Gastrocnemius medialis (tissue), 4 donors: Measurements from ENCODE around the gene SQSTM1. TPM values are rescaled to one million over a fixed set of nuclear protein-coding genes. Genes with fewer than 3 reads are reported as not detected.

Experiments
- ATAC-seq, 2 donors: fragments of 150-250 bp; one replicate each; pipeline ENCODE4 v1.9.1; 2016
- DNase-seq, 2 donors: peaks; one replicate each; pipeline ENCODE4 v3.0.0-alpha.2; 2019
- H3K27ac ChIP-seq, 4 donors: fragments of 200-600 bp; sonication (generic); 1 replicate in 1 of 4; 2 replicates in 3 of 4; pipeline ENCODE4 v1.5.1; 2016 to 2018; ENCODE audit warnings: mild to moderate bottlenecking in 2 of 4, moderate library complexity in 1 of 4
- H3K27me3 ChIP-seq, 3 donors: fragments of 200-600 bp; sonication (generic) in 2 of 3; 1 replicate in 1 of 3; 2 replicates in 2 of 3; pipeline versions ENCODE4 v1.5.1 to v1.6.0; 2016 to 2019; ENCODE audit warnings: mild to moderate bottlenecking in 1 of 3, moderate library complexity in 1 of 3
- H3K36me3 ChIP-seq, 2 donors: fragments of 200-600 bp; sonication (generic) in 1 of 2; one replicate each; pipeline ENCODE4 v1.5.1; 2017 to 2018
- H3K4me1 ChIP-seq, 2 donors: fragments of 200-600 bp; sonication (generic) in 1 of 2; one replicate each; pipeline ENCODE4 v1.5.1; 2016 to 2017; ENCODE audit warnings: mild to moderate bottlenecking in 2 of 2
- H3K4me3 ChIP-seq, 4 donors: fragments of 200-600 bp; sonication (generic) in 3 of 4; 1 replicate in 1 of 4; 2 replicates in 3 of 4; pipeline ENCODE4 v1.5.1; 2016 to 2019; ENCODE audit warnings: mild to moderate bottlenecking in 2 of 4
- H3K9me3 ChIP-seq, 3 donors: fragments of 200-600 bp; sonication (generic) in 2 of 3; 1 replicate in 1 of 3; 2 replicates in 2 of 3; pipeline ENCODE4 v1.5.1; 2016 to 2019
- POLR2A ChIP-seq, 2 donors: fragments of 450-650 bp; IDR thresholded peaks; one replicate each; pipeline ENCODE4 v1.6.1; 2017; ENCODE audit warnings: antibody characterized with exemption in 2 of 2, mild to moderate bottlenecking in 2 of 2, moderate library complexity in 2 of 2
- in situ Hi-C, 4 donors: fragments of 200-750 bp; cut with MboI; loops; one replicate each; pipeline versions ENCODE4 v1.15.0 to v1.8.0; 2017; ENCODE audit warnings: low sequenced_read_pairs in 4 of 4
- intact Hi-C: fragments of 100-400 bp; cut with DNase I; formaldehyde crosslinking; loops from one replicate; pipeline ENCODE4 v1.15.1; 2023; ENCODE audit warnings: low total_unique reads
- total RNA-seq, 4 donors: library from RNA; depleted of rRNA; stranded (reverse); fragments of >200 nt; gene quantifications; one replicate each; pipeline versions ENCODE4 v1.1.0 to v1.2.3, GENCODE V29; 2016
- TF ChIP-seq, protein P1 (sequence below), 5 experiments: fragments of 450-650 bp in 3 of 5; fragments of 200-600 bp in 2 of 5; sonication (generic) in 2 of 5; IDR thresholded peaks in 4 of 5; conservative IDR thresholded peaks in 1 of 5; 1 replicate in 4 of 5; 2 replicates in 1 of 5; pipeline ENCODE4 v1.5.1; 2016 to 2019; ENCODE audit warnings: antibody characterized with exemption in 5 of 5, mild to moderate bottlenecking in 3 of 5, moderate library complexity in 3 of 5

SQSTM1 gene
- total RNA-seq, 4 donors from 2014 or later, result 1,080 to 1,340 (median 1,178) TPM

DNA sequence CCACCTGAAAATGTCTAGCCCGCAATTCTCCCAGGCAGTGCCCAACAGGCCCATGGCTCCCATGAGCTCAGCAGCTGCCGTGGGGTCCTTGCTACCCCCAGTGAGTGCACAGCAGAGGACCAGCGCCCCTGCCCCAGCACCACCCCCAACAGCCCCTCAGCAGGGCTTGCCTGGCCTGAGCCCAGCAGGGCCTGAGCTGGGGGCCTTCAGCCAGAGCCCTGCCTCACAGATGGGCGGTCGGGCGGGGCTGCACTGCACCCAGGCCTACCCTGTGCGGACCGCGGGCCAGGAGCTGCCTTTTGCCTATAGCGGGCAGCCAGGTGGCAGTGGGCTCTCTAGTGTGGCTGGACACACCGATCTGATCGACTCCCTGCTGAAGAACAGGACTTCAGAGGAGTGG, 46.3 kb upstream of the SQSTM1 start:
- no peaks in the 10 kb centered on the region for H3K27me3 ChIP-seq
- TF ChIP-seq, protein P1, sequence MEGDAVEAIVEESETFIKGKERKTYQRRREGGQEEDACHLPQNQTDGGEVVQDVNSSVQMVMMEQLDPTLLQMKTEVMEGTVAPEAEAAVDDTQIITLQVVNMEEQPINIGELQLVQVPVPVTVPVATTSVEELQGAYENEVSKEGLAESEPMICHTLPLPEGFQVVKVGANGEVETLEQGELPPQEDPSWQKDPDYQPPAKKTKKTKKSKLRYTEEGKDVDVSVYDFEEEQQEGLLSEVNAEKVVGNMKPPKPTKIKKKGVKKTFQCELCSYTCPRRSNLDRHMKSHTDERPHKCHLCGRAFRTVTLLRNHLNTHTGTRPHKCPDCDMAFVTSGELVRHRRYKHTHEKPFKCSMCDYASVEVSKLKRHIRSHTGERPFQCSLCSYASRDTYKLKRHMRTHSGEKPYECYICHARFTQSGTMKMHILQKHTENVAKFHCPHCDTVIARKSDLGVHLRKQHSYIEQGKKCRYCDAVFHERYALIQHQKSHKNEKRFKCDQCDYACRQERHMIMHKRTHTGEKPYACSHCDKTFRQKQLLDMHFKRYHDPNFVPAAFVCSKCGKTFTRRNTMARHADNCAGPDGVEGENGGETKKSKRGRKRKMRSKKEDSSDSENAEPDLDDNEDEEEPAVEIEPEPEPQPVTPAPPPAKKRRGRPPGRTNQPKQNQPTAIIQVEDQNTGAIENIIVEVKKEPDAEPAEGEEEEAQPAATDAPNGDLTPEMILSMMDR (IDR thresholded peaks at IDR 0.05 in 4 of 5, conservative IDR thresholded peaks at IDR 0.05 in 1 of 5), result no peak
- no peak for TF ChIP-seq POLR2A (IDR thresholded peaks at IDR 0.05)
- no peaks in the 10 kb centered on the region for H3K4me1 ChIP-seq
- in situ Hi-C loops, result loop anchor here in 2 of 4 donors (25.0 kb wide), 2 partner anchors 88 to 313 kb away; partner anchors contain the start of gene MRNIP (in 1 of the 2)
- H3K27ac ChIP-seq, result no peak overlapping the region
- H3K9me3 ChIP-seq, result no peaks in the 10 kb centered on the region
- H3K4me3 ChIP-seq, result no peak overlapping the region
- no peak for ATAC-seq
- peaks cover 0 to 72% of the 10 kb centered on the region in 2 donors for H3K36me3 ChIP-seq
- no peak for DNase-seq
- intact Hi-C loops, result no loop called here

DNA sequence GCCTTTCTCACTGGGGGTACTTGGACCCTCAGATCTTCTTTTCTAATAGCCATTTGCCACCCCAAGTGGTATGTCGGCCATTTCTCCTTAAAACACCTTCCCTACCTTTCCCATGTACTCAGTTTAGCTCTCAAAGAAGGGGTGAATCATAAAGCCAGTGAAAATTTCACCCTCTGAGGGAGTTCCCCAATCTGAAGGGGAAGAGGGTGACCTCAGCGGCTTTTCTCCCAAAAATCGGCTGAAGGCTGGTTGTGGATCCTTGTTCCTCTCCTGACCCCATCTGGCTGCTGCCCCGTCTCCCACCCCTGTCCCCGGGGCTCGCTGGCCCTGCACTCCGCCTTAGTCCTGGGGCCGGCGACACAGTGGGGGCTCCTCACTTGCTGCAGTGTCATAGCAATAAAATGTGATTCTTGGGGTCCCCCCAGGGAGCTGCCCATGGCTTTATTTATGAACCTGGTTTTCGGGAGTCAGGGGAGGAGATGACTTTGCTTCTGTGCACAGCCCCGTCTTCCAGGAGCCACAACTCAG, 44.2 kb upstream of the SQSTM1 start:
- no peaks in the 10 kb centered on the region for H3K4me1 ChIP-seq
- no peak overlapping the region for H3K27ac ChIP-seq
- in situ Hi-C loops (no loop called here), intact Hi-C loops (no loop called here)
- ATAC-seq, result no peak
- no peak overlapping the region for H3K4me3 ChIP-seq
- TF ChIP-seq, protein P1 (IDR thresholded peaks at IDR 0.05 in 4 of 5, conservative IDR thresholded peaks at IDR 0.05 in 1 of 5), result no peak
- TF ChIP-seq POLR2A (IDR thresholded peaks at IDR 0.05), result no peak
- H3K36me3 ChIP-seq, result peaks cover 0 to 59% of the 10 kb centered on the region in 2 donors
- H3K27me3 ChIP-seq, result no peaks in the 10 kb centered on the region
- H3K9me3 ChIP-seq, result no peaks in the 10 kb centered on the region
- DNase-seq, result no peak

DNA sequence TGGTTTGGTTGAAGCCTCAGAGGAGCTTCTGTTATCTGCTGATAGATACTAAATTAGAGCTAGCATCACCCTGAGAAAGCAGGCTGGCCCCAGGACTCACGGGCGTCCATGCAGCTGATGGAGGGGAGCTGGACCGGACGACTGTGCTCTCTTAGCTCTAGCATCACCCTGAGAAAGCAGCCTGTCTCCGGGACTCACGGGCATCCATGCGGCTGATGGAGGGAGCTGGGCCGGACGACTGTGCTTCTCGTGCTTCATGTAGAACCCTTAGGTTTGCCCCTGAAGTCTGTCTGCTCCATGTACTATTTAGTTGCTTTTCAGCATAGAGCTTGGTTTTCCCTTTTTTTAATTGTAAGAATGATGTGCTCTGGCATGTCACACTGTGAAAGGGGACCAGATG, 43.2 kb upstream of the SQSTM1 start:
- Histone ChIP-seq H3K27me3 (no peaks in the 10 kb centered on the region), H3K27ac (no peak overlapping the region), H3K9me3 (no peaks in the 10 kb centered on the region), H3K4me3 (no peak overlapping the region), H3K4me1 (no peaks in the 10 kb centered on the region), H3K36me3 (peaks cover 0 to 50% of the 10 kb centered on the region in 2 donors)
- intact Hi-C loops (no loop called here), in situ Hi-C loops (no loop called here)
- ATAC-seq, result no peak
- TF ChIP-seq, protein P1 (IDR thresholded peaks at IDR 0.05 in 4 of 5, conservative IDR thresholded peaks at IDR 0.05 in 1 of 5), result no peak
- no peak for TF ChIP-seq POLR2A (IDR thresholded peaks at IDR 0.05)
- no peak for DNase-seq

DNA sequence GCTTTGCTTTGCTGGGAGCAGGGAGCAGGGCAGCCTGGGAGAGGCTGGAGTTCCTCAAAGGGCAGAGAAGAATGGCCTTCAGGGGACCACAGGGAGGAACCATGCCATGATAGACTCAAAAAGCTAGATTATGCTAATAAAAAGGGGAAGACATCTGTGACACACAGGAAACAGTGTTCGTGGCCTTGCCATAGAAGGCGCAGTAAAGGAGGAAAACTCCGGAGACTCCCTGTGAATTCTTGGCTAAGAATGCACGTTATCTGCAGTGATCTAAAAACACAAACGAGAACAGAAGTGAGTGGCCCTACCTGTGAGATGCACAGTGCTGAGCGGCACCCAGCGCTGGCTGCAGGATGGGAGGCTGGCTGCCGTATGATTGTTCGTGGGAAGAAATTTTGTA, 42.8 kb upstream of the SQSTM1 start:
- Histone ChIP-seq H3K27ac (no peak overlapping the region), H3K9me3 (no peaks in the 10 kb centered on the region), H3K27me3 (no peaks in the 10 kb centered on the region), H3K4me3 (no peak overlapping the region), H3K36me3 (peaks cover 0 to 45% of the 10 kb centered on the region in 2 donors), H3K4me1 (no peaks in the 10 kb centered on the region)
- in situ Hi-C loops, result no loop called here
- intact Hi-C loops, result no loop called here
- TF ChIP-seq POLR2A (IDR thresholded peaks at IDR 0.05), result no peak
- TF ChIP-seq, protein P1 (IDR thresholded peaks at IDR 0.05 in 4 of 5, conservative IDR thresholded peaks at IDR 0.05 in 1 of 5), result no peak
- DNase-seq (no peak), ATAC-seq (no peak)

DNA sequence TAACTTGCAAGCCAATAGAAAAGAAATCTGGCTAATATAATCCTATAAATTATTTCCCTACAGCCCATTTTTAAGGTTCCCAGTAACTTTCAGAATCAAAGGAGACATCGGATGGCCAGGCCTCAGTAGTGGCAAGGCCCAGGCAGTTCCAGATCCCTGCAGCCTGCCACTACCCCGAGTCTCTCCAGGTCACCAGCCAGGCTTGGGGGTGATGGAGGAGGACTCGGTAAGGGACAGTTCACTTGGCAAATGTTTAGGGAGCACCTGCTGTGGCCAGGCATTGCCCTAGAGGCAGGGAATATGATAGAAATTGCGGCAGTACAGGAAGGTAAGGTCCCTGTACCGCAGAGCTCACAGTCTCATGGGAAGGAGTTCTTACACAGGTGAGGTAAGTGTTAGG, 42.1 kb upstream of the SQSTM1 start:
- in situ Hi-C loops (no loop called here), intact Hi-C loops (no loop called here)
- ATAC-seq (no peak), DNase-seq (no peak)
- Histone ChIP-seq H3K36me3 (peaks cover 0 to 38% of the 10 kb centered on the region in 2 donors), H3K4me1 (no peaks in the 10 kb centered on the region), H3K4me3 (no peak overlapping the region), H3K27ac (no peak overlapping the region), H3K9me3 (no peaks in the 10 kb centered on the region), H3K27me3 (no peaks in the 10 kb centered on the region)
- TF ChIP-seq POLR2A (IDR thresholded peaks at IDR 0.05), result no peak
- TF ChIP-seq, protein P1 (IDR thresholded peaks at IDR 0.05 in 4 of 5, conservative IDR thresholded peaks at IDR 0.05 in 1 of 5), result no peak
